Stimulated activated CD4-positive, alpha-beta T cell treated with anti-CD3 and anti-CD28 coated beads, Interleukin-2, amount 100 ng/mL, for 4 hours (primary cell): Measurements from ENCODE around the gene SLC35A5.

Source experiments
- DNase-seq: peaks from one replicate; pipeline ENCODE4 v3.0.0-alpha.2; 2020; ENCODE audit warnings: low read depth

The SLC35A5 gene

DNA sequence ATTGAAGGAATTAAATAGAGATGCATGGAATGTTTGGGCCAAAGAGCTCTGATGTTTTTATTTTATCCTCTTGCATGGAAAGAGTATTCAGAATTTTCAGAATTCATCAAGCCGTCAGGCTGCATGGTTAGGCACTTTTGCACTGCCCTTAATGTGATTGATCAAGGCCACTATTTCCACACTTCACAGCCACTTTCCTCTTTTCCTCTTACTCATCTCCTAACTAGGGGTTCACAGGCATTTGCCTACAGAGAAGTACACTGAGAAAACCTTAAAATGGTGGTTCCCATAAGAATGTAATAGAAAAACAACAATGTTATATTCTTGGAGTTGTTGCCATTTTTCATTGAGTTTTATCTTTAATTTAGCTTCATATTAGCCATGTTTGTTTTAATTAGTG is 10.9 kb downstream of the SLC35A5 start:
- no peak for DNase-seq

DNA sequence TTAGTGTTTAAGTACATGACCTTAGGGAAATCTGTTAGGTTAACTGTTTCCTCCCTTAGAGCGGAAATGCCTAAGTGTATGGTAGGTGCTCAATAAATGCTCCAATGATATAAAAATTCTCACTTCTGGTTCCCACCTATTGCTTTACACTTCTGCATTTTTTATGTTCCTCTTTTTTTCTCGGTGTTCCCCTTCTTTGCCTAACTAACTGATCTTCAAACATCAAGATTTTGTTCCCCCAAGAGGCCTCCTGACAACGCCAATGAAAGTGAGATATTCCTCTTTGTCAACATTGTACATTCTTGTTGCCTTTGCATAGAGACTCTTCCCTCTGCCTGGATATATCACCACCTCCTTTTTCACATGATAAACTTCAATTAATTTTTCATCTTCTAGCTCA is 17.4 kb downstream of the SLC35A5 start:
- no peak for DNase-seq

DNA sequence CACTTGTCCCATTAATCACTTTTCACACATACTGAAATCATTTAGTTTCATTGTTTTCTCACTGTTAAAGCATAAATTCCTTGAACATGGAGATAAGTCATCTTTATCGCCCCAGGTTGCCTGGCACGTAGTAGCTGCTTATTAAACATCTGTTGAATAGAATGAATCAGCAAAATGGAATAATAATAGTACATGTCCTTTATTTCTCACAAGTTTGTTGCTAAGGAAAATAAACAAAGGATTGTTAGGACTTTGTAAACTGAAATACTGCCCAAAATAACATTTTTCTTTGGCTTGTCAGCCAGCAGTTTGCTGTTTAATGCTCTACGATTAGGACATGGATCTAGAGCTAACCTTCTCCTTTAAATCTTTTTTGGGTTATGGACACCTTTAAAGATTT is 17.9 kb downstream of the SLC35A5 start:
- no peak for DNase-seq

DNA sequence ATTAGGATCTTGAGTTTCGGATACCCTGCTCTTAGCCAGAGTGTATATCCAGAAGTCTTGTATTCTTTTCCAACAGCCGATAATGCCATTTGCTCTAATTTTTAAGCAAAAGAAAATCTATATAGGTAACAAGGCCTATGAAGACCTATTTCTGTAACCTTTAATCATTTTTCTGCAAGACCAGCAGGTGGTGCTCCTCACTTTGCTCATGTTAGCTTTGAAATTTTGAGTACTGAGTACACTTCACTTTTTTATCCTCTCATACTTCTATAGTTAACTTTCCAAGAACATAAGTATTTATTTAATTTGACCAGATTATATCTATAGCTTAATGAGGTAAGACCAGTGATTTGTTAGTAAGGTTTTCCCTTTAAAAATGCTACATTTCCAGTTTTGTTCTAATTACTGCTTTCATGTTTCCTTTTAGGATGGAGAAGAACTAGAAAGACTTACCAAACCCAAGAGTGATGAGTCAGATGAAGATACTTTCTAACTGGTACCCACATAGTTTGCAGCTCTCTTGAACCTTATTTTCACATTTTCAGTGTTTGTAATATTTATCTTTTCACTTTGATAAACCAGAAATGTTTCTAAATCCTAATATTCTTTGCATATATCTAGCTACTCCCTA is 20.5 kb downstream of the SLC35A5 start:
- DNase-seq = no peak

DNA sequence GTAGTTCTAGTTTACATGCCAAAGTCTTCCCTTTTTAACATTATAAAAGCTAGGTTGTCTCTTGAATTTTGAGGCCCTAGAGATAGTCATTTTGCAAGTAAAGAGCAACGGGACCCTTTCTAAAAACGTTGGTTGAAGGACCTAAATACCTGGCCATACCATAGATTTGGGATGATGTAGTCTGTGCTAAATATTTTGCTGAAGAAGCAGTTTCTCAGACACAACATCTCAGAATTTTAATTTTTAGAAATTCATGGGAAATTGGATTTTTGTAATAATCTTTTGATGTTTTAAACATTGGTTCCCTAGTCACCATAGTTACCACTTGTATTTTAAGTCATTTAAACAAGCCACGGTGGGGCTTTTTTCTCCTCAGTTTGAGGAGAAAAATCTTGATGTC is 21.3 kb downstream of the SLC35A5 start:
- DNase-seq = no peak

DNA sequence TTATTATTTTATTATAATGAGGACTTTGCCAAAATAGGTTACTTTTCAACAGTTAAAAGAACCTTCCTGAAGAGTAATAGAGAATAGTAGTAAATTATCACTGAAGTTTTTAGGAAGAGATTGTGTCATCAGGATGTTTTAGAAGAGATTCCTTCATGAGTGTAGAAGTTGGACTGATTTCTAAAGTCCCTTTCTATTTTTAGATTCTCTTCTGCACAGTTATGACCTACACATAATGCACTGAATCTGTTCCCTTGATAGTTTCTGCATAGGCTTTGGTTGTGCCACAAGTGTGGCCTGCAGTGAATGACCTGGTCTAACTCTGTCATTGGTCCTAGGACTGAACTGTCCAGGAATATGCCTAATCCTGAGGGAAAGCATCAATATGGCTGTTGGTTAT is 23.9 kb downstream of the SLC35A5 start:
- DNase-seq = no peak

DNA sequence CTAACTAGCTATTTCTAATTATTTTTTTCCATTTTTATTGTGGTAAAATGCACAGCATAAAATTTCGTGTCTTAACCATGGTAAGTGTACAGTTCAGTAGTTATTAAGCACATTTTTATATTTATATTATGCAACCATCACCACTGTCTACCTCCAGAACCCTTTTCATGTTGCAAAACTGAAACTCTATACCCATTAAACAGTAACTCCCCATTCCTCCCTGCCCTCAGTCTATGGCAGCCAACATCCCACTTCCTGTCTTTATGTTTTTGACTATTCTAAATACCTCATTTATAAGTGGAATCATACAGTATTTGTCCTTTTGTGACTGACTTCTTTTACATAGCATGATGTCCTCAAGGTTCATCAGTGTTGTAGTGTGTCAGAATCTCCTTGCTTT is 25.5 kb downstream of the SLC35A5 start:
- no peak for DNase-seq

DNA sequence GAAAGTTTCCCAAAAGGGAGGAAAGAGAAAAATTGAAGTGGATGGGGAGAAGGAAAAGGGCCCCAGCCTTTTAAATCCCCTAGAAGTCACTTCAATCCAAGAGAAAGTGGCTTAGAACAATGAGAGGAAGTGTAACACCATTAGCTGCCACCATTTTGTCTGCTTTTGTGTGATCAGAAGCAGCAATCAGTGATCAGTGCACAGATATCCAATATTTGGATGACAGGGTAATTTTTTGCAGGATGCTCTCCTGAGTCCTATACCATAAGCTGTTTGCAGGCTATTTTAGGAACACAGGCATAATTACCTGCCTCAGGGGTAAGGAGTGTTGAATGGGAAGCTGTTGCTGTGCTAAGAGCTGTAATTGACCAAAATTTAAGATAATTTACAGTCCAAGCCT is 31.4 kb downstream of the SLC35A5 start:
- DNase-seq = no peak

DNA sequence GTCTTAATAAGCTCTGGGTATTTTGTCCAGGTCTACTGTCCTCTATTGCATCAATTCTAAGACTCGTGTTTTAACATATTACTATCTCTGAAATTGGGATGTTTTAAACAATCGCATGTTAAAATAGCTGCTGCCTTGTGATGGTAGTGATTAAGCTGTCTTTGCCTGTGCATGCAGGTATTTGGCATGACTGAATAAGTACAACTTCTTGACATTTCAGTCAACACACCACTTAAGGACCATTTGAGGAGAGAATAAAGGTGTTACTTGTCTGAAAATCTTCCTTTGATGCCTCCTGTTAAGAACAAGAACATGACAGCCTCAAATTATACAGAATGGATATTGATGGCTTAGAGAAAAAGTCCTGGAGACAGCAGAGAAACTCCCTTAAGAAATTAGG is 33.0 kb downstream of the SLC35A5 start:
- DNase-seq = no peak

DNA sequence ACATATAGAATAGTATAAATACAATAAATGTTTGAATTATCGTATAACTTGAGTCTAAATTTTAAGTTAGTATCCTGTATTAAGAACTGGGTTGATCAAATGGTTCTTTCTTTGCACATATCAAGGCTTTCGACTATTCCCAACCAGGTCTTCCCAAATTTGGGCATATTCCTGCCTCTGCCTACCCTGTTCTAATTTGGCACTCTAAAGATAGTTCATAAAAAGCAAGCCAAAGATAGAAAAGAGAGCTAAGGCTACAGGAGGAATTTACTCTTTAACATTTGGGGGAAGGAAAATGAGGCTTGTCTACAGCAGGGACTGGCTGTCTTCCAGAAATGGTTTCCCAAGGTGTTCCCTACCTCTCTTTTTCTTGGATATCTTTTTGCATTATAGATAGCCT is 36.1 kb downstream of the SLC35A5 start:
- DNase-seq = no peak

DNA sequence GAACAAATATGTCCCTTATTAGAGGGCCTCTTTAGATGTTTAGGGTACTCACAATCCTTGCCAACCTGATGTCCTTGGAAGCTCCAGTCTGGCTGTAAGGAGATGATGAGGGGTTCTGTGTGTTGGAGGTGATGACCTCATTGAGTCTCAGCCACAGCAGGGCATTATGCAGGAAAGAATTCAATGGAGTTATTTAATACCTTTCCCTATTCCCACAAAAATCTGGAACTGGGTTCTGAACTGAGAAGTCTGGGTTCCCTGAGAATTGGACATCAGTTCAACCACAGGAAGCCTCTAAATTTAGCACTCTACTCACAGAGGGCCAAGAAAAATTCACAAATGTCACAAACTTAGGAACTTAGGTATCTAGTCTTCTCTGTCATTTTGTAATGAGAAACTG is 36.9 kb downstream of the SLC35A5 start:
- DNase-seq = no peak

DNA sequence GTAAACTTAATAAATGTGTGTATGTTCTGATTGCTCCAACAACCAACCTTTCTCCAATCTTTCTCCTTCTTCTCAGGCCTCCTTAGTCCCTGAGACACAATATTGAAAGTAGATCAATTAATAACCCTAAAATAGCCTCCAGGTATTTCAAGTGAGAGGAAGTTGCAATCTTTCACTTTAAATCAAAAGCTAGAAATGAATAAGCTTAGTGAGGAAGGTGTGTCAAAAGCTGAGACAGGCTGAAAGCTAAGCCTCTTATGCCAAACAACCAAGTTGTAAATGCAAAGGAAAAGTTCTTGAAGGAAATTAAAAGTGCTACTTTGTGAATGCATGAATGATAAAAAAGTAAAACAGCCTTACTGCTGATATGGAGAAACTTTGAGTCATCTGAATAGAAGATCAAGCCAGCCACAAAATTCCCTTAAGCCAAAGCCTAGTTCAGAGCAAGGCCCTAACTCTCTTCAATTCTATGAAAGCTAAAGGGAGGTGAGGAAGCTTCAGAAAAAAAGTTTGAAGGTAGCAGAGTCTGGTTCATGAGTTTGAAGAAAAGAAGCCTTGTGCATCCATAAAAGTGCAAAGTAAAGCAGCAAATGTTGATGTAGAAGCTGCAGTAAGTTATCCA is 40.5 kb downstream of the SLC35A5 start:
- DNase-seq = no peak

DNA sequence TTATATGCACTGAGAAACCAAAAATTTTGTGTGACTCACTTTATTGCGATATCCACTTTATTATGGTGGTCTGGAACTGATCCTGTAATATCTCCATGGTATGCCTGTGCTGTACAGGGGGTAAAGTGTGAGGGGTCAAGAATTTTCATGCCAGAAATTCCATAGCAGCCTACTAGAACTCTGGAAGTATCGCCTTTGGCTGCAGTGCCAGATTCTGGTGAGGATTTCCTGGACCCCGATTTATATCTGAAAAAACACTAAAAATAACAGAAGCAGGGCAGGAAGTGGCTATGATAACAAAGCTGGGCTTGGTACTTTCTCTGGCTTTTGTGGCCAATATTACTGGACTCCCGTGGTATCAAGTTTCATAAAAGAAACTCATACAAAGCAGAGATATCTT is 42.7 kb downstream of the SLC35A5 start:
- no peak for DNase-seq

DNA sequence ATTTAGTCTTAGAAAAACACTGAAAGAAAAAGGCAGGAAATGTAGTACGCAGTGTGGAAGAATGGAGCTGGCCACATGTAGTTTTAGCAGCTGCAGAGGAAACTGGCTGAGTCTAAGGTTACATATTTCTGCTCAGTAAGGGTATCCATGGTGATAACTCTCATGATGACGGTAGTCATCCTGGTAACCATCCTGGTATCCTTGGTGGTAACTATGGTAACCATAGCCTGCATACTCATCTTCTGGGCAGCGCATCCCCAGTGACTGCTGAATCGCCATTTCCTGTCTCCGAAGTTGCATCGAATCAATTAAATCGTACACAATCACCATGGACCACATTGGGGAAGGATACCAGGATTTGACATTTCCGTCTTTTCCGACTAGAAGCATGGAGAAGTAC is 43.4 kb downstream of the SLC35A5 start:
- no peak for DNase-seq

DNA sequence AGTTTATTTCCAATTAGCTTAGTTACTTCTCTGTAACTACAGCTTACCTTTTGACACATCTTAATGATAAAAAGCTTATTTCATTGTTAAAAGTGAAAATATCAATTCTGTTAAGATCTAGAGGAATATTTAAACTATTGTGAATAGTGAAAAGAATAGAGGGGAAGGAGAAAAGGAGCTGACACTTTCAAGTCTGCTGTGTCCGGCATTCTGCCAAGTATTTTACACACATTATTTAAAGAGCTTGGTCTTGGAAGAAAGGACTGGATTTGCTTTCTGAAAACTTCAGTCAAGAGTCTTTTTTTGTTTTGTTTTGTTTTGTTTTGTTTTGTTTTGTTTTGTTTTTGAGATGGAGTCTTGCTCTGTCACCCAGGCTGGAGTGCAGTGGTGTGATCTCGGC is 44.3 kb downstream of the SLC35A5 start:
- no peak for DNase-seq

DNA sequence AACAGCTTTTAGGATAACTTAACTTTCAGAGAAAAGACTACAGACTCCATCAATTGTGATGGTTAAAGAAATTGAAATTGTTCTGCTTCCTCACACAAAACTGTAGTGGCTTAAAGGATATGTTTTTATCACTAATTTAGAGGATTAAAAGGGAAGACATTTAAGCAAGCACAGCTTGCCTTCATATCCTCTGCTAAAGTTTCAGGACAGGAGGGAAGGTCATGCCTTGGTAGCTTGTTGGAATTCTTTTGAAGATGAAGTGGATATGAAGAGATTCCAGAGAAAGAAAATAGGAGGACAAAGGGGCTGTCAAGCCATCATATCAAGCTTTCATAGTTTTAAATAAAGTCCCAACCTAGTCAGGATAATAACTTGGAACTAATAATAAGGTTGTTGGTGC is 46.0 kb downstream of the SLC35A5 start:
- DNase-seq = no peak

DNA sequence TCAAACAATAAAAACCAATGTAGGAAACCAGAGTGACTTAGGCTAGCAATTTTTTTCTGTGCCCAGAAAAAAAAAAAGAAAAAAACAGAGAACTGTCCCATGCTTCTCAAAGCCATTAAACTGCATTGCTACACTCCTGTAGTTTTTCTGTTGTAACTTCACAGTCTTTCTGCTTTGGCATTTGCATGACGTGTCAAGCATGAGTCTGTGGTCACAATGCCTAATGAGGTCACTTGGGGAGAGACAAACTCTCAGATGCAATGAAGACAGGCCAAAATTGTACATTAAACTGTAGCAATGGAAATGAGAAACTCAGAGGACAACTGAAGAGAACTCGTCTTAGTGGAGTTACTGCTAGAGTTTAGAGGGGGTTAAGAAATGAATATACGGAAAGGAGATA is 48.3 kb downstream of the SLC35A5 start:
- no peak for DNase-seq

DNA sequence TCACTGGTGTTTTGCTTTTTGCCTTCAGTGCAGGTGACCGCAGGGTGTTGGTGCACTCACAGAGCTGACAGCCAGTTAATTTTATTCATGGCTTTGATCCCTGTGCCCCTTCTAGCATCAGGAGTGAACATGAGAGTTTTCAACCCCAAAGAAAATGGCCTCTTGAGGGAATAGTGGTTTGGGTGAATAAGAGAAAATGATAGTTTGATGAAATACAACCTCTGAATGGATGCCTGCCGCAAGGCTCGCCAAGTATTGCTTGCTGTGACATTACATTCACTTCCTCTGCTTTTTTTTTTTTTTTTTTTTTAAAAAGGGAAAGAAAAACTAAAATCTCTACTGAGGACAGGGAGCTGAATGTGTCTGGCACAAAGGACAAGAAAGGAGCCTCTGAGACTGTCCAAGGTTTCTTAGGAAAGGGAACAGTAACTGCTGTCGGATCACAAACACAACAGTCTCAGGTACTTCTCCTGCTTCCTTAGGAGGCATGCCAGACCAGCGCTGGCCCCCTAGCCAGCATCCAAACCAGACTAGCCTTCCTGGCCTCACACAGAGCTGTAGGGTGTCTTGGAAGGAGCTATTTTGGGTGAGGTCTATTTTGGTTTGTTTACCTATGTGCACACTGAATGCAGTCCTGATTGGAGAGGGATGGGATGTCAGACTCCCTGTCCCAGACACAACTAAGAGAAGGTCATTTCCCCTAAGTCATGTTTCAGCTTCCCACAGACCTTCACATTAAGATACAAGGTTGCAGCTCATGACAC is 50.1 kb downstream of the SLC35A5 start:
- DNase-seq = no peak

DNA sequence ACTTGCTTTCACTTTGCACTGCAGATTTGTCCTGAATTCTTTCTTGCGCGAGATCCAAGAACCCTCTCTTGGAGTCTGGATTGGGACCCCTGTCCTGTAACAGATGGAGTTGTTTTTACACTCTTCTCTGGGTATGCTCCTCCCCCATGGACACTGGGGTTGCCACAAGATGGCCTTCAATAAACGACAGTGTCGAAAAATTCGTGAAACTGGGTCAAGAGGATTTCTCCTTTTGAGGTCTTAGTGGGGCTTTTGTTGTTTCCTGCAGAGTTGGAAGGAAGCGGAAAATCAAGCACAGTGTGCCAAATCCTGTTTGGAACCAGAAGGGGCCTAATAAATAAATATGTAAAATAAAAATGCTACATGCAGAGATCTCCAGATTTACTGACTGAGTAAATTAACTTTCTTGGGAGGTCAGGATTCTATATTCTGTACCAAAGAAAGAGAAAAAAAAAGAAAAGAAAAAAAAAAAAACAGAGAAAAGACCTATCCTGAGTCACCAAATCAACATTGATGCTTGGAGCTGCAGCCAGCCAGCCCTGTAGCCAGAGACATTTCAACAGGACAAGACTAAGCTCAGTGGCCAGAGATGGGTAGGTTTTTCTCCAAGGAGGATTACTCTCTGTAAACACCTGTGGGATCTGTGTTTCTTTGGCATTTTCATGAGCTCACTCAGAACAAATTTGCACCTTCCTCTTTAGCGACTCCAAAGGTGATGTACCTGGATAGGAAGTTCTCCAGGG is 54.3 kb downstream of the SLC35A5 start:
- DNase-seq = no peak

DNA sequence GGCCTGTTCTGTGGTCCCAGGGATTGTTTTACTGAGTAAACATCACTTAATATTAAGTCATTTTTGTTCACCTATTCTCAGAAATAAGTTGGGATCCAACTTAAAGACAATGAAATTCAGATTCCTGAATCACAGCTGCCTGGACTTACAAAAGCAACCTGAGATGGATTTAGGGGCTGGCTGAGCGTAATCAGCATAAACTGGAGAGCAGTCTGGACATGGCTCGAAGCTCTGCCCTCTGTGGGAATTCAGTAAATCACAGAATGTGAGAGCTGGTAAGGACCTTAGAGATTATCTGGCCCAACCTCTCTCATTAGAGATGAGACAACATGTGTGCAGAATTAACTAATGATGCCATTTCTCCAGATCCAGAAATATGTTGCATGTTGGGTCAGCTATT is 55.4 kb downstream of the SLC35A5 start:
- DNase-seq = no peak

DNA sequence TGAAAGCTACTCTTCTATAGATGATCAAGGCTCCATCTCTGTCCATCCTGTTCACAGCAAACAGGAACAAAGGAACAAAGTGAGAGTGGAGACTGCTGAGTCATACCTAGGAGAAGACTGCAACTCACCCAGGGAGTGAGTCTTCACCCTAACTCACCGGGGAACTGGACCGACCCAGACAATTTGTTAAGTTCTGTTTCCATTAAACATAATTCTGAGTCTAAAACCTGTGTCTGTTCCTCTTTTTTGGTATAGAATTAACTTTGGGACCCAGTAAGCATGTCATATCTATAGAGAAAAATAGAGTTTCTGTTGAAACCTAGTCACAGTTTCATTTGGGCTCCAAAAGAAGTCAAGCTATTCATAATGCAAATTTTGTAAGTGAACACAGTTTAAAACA is 57.5 kb downstream of the SLC35A5 start:
- no peak for DNase-seq

DNA sequence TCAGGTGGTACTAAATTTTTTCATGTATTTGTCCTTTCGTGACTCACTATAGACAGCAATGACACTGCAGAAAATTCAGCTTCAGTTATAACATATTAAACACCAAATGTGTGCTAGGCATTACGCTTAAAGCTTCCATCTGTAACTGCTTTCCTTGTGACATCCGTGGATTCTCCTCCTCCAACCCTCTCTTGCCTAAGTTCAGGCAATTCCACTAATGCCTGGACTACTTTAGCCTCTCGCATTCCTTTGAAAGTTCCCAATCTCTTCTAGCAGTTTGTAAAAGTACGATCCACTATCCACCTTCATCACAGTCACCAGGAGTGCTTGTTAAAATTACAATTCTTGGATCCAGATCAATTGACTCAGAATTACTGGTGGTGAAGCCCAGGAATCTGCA is 61.4 kb downstream of the SLC35A5 start:
- no peak for DNase-seq

DNA sequence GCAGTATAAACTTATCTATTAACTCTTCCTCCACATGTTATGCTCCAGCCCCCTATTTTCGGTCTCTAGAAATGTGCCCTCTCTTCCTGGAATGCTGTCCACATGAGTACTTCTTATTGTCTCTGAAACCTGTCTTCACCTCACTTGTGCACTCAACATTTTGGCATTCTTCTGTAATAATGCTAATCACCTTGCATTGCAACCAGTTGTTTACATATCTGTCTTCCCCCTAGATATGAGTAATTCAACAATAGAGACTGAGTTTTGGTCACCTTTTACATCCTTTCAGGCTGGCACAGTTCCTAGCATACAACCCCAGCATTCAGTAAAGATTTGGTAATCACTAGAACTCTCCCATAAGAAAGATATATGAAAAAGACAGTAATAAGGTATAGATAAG is 61.9 kb downstream of the SLC35A5 start:
- no peak for DNase-seq
